HG02571 (cell line): Measurements from ENCODE around the gene MYBPC1.

ENCODE experiments used
- ATAC-seq: cut with Tn5 transposase; IDR thresholded peaks from one replicate; pipeline ENCODE4 v1.9.1; 2021; ENCODE audit warnings: mild to moderate bottlenecking, moderate library complexity; ENCODE audit not compliant: unreplicated experiment

The MYBPC1 gene

DNA sequence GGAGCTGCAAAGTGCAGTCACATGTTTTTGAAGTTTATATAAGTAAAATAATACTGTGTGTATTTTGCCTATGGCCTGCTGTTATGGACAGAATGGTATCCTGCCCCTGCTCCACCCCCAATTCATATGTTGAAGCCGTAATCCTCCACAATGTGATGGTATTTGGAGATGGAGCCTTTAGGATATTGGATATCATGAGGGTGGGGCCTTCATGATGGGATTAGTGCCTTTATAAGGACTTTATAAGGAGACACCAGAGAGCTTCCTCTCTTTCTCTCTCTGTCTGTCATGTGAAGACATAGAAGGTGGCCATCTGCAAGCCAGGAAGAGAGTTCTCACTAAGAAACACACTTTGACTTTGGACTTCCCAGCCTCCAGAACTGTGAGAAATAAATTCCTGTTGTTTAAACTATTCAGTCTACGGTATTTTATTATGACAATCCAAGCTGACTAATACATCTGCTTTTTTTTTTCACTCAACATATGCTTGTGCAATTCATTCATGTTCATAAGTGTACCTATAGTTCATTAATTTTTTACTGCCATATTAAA, 99.6 kb downstream of the MYBPC1 start:
- ATAC-seq = no peak

DNA sequence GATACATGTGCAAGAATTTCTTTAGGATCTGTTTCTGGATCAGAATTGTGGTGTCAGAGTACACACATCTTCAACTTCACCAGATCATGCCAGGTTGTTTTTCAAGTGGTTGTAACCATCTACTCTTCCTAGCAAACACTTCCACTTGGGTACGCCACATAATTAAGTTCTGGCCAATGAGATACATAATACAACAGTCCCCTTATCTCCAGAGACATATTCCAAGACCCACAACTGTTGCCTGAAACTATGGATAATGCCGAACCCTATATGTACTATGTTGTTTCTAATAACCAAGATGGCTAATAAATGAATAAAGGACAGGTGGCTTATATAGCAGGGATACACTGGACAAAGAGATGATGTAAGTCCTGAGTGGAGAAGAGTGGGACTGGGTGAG, 100.2 kb downstream of the MYBPC1 start:
- no peak for ATAC-seq

DNA sequence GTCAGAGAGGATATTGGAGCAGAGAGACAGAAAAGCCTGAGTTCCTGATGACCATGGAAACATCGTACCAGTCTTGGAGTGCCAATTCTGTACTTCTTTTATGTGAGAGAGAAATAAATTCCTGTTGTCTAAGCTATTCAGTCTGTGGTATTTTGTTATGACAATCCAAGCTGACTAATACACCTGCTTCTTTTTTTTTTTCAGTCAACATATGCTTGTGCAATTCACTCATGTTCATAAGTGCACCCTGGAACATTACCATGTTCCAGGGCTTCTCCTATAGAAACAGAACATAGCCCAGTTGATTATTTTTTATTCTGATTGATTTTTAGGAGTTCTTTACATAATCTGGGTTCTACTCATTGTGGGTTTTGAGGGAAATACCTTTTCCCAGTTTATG, 100.9 kb downstream of the MYBPC1 start:
- no peak for ATAC-seq

- peak; percentile 30 for ATAC-seq
Measured at GRCh38 chr12:101696251-101697196, 101.8 kb downstream of the MYBPC1 start.

DNA sequence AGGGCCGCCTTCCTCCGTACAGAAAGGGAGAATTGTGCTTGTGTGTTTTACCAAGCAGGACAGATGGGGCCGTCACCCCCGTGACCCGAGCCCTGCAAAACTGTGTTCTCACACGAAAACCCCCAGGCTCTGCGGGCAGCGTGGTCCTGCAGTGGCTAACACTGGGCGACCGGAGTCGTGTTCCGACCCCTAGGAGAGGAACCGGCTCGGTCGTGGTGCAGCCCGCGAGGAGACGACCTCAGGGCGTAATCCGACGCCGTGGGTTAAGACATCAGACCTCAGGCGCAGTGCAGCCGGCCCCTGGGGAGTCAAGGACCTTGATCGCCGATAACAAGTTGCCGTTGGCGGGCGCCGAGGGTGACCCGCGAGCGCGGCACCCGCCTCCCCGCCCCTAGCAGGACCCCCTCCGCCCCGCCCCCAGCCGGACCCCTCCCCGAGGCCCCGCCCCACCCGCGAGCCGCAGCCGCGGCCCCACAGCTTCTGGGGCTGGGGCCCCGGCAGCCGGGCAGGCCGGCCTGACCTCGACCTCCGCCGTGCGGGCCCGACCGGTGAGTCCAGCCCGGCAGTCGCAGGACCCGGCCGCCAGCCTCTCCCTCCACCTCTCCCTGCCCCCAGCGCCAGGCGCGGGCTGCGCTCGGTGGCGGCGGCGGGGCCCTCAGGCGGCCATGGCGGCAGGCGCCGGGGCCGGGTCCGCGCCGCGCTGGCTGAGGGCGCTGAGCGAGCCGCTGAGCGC, 102.6 kb downstream of the MYBPC1 start, which contains the start of gene CHPT1:
TSS of gene CHPT1 (plus strand) at position 444 of the 733 bp plus-strand sequence. CDS start at position 666, 222 bp downstream.
- peak; percentile 69 for ATAC-seq

- peak; percentile 32 for ATAC-seq
Measured at GRCh38 chr12:101697930-101698799, 103.4 kb downstream of the MYBPC1 start.

DNA sequence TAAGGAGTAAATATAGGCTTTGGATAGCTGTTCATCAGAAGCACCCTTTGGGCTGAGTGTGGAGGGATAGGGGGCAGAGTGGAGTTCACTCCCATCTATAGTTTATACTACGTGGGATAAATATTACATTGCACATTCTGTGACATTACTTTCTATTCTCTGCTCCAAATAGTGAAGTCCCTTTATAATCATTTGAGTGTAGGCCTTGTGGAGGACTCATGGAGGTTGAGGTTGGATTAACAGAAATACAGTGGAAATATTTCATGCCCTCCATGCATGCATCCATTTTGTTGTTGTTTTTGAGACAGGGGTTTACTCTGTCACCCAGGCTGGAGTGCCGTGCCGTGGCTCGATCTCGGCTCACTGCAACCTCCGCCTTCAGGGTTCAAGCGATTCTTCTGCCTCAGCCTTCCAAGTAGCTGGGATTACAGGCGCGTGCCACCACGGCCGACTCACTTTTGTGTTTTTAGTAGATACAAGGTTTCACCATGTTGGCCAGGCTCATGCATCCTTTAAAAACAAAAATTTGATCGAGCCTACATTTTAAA, 104.1 kb downstream of the MYBPC1 start:
- no peak for ATAC-seq

GRCh38 chr12:101700299-101700820, 105.6 kb downstream of the MYBPC1 start:
- no peak for ATAC-seq

DNA sequence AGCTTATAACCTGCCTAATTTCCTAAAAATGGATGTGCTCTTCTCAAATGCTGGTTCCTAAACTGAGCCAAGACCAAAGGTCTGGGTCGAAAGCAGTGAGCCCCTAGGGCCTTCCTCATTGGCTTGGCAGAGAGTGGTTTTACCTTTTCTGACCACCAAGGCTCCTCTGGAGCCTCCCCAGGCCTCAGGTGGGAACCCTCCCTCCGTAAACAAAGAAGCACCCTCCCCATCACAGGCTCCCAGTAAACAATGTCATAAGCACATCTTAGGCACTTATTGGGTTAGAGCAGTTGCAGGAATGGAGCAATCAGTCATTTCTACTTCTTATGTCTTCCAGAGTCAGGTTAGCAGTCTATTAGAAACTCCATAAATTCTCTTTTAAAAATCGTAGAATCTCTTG, 108.7 kb downstream of the MYBPC1 start:
- no peak for ATAC-seq

- ATAC-seq = no peak
Measured at GRCh38 chr12:101706403-101706802, 111.6 kb downstream of the MYBPC1 start.

- no peak for ATAC-seq
Measured at GRCh38 chr12:101707131-101707782, 112.5 kb downstream of the MYBPC1 start.

GRCh38 chr12:101710288-101710687, 115.5 kb downstream of the MYBPC1 start:
- ATAC-seq = no peak

- ATAC-seq = no peak
Measured at GRCh38 chr12:101713059-101713682, 118.4 kb downstream of the MYBPC1 start.

GRCh38 chr12:101713930-101714329, 119.2 kb downstream of the MYBPC1 start:
- no peak for ATAC-seq

GRCh38 chr12:101714877-101715444, 120.2 kb downstream of the MYBPC1 start:
- ATAC-seq = no peak

GRCh38 chr12:101719566-101719965, 124.8 kb downstream of the MYBPC1 start:
- no peak for ATAC-seq

- no peak for ATAC-seq
Measured at GRCh38 chr12:101720118-101720517, 125.3 kb downstream of the MYBPC1 start.

DNA sequence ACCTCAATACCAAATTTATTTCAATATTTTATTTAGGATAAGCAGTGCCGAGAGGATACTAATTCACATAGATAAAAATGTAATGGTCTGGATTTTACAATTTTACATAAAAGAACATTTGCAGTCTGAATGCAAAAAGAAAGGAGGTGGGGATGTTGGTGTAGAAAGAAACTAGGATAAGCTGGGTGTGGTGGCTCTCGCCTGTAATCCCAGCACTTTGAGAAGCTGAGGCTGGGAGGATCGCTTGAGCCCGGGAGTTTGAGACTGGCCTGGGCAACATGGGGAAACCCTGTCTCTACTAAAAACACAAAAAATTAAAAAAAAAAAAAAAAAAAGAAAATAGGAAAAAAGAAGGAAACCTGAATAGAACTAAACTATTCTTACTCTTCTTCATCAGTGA, 127.6 kb downstream of the MYBPC1 start:
- ATAC-seq = no peak

DNA sequence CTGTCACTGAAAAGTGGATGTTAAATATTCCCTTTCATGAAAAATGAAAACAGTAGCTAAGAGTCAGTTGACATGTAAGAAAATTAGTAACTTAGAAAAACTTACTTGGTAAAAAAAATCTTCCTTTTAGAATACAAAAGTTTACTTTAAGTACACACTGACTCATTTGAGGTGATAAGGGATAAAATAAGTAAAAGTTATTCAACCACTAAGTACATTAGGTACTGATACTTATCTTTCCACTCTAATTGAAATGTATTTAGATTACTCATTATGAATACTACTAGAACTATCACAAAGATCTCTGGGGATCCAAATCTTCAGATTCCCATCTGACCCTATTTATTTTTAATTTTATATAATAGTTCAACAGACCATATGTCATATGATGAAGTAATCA, 132.3 kb downstream of the MYBPC1 start:
- ATAC-seq = no peak
